Activated CD8-positive, alpha-beta memory T cell treated with anti-CD3 and anti-CD28 coated beads for 24 hours (primary cell): ENCODE results near the gene DENND6B.
"Not testable (repeated sequence)": the region's sequence is repeated elsewhere in the genome, so short reads cannot be mapped to it uniquely, and the experiment has no call there.

Source experiments
- DNase-seq: peaks from one replicate; pipeline ENCODE4 v3.0.0-alpha.2; 2020

Gene DENND6B

GRCh38 chr22:50338860-50339462 lies 12.1 kb upstream of the DENND6B start:
- DNase-seq: no peak

DNA sequence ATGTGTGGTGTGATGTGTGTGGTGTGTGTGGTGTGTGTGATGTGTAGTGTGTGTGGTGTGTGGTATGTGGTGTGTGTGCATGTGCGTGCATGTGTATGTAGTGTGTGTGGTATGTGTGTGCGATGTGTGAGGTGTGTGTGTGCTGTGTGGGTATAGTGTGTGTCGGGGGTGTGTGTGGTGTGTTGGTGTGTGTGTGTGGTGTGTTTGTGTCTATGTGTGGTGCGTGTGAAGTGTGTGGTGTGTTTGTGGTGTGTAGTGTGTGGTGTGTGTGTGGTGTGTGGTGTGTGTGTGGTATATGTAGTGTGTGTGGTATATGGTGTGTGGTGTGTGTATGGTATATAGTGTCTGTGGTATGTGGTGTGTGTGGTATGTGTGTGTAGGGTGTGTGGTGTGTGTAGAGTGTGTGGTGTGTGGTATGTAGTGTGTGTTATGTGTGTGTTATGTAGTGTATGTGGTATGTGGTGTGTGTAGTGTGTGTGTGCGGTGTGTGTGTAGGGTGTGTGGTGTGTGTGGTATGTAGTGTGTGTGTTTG lies 11.3 kb upstream of the DENND6B start:
- DNase-seq: no peak

GRCh38 chr22:50337262-50338041 lies 10.6 kb upstream of the DENND6B start:
- DNase-seq: no peak

DNA sequence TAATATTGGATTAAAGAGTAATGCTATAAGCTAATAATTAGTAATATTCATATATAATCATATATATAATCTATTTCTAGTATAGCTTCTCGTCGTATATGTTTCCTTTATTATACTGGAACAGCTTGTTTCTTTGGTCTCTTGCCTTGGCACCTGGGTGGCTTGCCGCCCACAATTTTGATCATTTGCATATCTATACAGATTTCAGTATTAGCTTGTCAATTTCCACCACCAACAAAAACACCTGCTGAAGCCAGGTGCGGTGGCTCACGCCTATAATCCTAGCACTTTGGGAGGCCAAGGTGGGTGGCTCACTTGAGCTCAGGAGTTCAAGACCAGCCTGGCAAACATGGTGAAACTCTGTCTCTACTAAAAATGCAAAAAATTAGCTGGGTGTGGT lies 7.6 kb upstream of the DENND6B start:
- DNase-seq: not testable (repeated sequence)

DNA sequence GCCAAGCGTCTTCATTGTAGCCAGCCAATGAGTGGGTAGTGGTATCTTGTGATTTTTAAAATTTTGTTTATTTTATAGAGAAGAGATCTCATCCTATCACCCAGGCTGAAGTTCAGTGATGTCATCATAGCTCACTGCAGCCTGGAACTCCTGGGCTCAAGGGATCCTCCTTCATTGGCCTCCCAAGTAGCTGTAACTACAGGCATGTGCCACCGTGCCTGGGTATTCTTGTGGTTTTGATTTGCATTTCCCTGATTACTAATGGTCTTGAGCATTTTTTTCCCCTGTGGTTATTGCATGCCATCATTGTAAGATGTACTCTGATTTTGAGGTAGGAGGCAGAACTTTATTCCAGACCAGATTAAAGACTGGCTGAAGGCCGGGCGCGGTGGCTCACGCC lies 2.4 kb upstream of the DENND6B start:
- no peak for DNase-seq

GRCh38 chr22:50327711-50328019 lies 853 bp upstream of the DENND6B start:
- DNase-seq: no peak

GRCh38 chr22:50326225-50326955 lies 422 bp downstream of the DENND6B start:
- no peak for DNase-seq

- DNase-seq: no peak
These were observed 1.2 kb downstream of the DENND6B start for GRCh38 chr22:50325444-50326224.

DNA sequence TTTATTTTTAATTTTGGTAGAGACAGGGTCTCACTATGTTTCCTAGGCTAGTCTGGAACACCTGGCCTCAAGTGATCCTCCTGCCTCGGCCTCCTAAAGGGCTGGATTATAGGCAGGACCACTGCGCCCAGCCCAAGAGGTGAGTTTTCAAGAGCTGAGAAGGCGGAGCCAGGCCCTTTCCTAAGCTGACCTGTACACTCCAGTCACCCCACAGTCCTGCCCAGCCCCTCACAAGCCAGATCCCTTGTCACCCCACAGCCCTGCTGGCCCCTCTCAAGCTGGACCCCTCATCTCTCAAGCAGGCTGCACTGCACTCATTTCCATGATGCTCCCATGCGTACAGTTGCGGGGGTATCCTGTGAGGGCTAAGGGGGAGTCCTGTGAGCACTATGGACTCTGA lies 2.9 kb downstream of the DENND6B start:
- DNase-seq: no peak

DNA sequence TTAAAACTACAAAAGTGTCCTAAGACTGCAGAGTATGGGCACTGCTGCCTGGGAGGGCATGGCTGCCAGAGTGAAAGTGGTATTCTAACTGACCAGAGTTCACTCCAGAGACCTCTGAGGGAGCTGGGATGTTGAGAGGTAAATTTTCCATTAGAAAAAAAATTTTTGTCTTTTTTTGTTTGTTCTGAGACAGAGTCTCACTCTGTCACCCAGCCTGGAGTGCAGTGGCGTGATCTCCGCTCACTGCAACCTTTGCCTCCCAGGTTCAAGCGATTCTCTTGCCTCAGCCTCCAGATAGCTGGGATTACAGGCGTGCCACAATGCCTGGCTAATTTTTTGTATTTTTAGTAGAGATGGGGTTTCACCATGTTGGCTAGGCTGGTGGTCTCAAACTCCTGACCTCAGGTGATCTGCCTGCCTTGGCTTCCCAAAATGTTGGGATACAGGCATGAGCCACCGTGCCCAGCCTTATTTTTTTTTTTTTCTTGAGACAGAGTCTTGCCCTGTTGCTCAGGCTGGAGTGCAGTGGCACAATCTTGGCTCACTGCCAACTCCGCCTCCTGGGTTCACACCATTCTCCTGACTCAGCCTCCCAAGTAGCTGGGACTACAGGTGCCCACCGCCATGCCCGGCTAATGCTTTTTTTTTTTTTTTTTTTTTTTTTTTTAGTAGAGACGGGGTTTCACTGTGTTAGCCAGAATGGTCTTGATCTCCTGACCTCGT lies 4.3 kb downstream of the DENND6B start:
- DNase-seq: not testable (repeated sequence)

DNA sequence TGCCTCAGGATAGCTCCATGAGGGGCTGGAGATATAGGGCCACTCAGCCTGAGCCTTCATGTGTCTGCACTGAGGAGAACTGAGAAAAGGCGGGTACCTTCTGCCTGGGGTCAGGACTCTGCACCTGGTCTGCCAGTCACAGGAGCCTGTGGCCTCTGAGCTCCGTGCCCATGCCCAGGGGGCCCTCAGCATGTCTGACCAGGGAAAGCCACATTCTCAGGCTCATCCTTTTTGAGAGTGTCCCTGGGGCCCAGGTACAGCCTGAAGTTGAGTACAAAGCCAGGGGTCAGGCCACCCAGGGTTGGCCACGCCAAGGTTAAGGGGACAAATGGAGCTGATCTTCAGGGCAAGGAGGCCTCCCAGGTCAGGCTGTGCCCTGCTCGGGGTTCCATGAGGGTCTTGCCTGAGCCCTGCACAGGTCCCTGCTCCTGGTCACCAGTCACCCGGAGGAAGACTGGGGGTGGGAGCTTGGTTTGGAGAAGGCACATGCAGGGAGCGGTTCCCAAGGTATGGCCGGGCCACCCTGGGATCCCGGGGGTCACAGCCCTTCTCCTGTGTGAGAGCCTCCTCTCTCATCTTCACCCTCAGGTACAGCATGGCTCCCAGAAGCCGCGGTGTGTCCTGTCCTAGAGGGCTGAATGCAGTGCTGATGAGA lies 6.0 kb downstream of the DENND6B start:
- no peak for DNase-seq

DNA sequence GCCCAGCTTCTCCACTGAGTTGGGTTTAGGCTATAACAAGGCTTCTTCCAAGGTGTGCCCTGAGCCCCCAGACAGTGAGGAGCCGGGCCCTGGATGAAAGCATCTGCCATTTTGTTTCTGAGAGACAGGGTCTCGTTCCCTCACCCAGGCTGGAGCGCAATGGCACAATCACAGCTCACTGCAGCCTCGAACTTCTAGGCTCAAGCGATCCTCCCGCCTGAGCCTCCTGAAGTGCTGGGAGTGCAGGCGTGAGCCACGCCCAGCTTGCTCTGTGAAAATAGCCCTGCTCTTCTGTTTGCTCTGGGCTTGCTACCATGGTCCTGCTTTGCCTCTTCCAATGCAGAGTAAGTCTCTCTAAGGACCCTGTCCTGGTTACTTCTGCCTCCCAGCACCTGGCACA lies 6.7 kb downstream of the DENND6B start:
- no peak for DNase-seq

GRCh38 chr22:50319503-50319951 lies 7.3 kb downstream of the DENND6B start:
- DNase-seq: no peak

DNA sequence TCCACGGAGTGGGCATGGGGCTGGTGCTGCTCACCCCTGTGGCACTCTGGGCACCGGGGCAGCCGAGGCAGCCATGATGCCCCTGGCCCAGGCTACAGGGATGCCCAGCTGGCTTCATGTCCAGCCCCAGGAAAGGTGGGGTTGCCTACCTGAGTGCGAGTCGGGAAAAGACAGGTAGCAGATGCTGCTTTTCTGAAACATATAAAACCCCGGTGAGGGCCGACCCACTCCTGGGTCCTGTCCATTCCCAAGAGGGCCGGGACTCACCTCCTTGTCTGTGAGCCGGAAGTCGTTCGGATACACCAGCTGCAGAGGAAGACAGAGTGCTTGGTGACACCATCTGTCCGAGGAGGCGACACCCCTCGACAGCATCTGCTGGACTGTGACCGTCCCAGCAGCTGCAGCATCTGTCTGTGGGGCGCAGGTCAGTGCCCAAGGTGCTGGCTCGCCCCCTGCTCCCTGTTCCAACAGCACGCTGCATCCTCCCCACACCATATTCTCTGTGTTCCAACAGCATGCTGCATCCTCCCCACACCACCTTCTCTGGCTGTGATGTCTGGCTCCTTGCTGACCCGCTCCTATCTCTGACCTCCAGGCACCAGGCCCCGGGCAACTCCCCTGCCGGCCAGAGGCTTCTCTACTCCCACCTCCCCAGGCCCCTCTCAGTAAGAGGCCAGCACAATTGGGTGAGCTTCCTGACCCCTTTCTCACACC lies 8.0 kb downstream of the DENND6B start:
- DNase-seq: no peak

DNA sequence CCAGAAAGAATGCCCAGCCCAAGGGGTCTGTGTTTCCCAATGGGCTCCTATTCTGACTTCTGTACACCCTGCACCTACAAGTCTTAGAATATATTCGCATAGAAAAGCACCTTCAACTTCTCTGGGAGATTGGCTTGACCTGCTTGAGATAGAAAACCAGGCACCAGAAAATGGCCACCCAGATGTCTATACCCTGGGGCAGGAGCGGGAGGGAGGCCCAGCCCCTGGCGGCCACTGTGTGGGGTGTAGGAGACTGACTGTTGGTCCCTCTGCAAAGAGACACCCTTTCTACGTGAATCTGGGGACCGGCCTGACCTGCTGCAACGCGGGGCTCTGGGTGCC lies 8.5 kb downstream of the DENND6B start:
- DNase-seq: no peak

- DNase-seq: no peak
These were observed 9.1 kb downstream of the DENND6B start for GRCh38 chr22:50317674-50318073.

DNA sequence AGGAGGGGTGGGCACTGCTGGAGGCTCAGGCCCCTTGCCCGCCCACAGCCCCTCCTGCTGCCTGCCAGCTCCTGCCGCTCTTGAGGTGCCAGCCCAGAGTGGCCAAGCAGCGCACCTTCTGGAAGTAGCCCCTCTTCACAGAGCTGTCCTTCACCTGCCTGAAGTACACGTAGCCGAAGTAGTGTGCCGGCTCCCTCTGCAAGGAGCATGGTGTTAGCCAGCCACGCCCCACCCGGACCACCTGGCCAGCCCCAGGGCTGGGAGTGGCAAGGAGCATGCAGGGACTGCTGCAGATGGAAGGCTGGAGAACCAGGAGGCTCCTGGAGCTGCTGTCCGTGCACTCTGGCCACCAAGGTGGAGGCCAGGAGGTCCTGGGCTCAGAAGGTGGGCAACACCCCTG lies 9.6 kb downstream of the DENND6B start:
- DNase-seq: no peak

GRCh38 chr22:50316114-50317065 lies 10.4 kb downstream of the DENND6B start:
- DNase-seq: no peak

DNA sequence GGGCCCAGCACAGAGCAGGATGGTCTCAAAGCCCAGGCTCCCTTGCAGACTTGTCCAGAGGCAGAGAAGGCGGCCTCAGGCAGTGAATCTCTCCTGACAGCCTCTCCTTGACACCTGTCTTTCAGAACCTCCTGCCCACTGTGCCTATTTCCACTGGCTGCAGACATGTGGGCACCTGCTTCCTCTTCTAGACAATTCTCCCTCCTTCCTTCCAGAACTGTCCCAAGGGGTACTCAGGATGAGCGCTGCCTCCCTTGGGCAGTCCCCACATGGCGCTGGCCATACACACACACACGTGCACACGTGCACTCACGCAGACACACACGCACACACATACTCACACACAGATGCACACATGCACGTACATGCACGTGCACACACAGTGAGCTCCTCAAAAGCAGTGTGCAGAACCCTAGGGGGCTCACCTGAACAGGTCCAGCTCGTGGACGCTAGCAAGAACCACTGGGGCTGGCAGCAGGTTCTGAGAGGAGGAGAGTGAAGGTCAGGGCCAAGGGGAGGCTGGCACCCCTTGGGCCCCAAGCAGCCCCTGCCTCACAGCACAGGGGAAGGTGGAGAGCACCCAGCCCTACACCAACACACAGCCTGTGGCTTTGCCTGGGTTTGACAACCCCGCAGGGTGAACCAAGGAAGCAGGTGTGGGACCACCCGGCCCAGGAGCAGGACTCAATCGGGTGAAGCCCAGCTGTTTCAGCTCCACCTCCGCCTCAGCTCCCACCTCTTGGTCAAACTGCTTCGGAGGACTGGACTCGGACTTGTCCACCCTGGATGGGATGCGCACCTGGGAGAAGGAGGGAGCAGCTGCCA lies 11.3 kb downstream of the DENND6B start:
- no peak for DNase-seq
